Activated CD4-positive, alpha-beta T cell treated with anti-CD3 and anti-CD28 coated beads, Interleukin-10, Interleukin-2, amounts not matched to agents 100 ng/mL and 50 ng/mL, durations not matched to agents 16 hours and 8 hours (primary cell): ENCODE measurements around the gene SHE.
A peak's percentile ranks its signal among the peaks of the same experiment; 100 is the strongest.
"Not testable (repeated sequence)": the region's sequence is repeated elsewhere in the genome, so short reads cannot be mapped to it uniquely, and the experiment has no call there.

Source experiments
- DNase-seq: peaks from one replicate; pipeline ENCODE4 v3.0.0-alpha.2; 2020

Gene SHE

DNA sequence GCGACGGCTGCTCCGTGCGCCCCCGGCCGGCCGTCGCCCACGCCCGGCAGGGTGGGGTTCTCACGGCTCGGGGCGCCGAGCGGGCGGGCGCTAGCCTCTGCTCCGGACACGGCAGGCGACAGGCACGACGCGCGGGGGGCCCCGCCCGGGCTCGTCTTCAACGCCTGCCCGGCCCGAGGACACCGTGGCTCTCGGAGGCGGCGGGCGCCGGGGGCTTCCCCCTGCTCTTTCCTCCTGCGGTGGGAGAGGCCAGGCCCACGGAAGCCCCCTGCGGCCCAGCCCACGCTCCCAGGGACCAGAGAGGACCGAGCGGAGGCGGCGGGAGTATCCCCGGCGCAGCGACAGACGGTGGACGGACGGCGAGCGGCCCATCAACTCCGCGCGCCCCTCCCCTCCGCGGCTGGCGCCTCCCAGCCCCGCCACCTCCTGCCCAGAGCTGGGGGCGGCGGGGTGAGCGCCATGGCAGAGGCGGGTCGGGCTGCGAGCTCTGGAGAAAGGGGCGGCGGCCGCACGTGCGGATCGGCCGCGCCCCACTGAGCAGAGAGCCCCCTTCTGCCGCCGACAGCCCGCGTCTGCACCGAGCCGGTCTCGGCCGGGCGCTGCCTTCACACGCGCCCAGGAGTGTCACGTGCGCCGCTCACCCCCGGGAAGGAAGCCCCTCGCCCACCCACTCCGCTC is at the start of gene SHE, which contains the start of gene TDRD10:
Gene SHE (minus strand): TSS at position 347 of the 678 bp plus-strand sequence. CDS start 386 bp downstream, outside the sequence.
Gene TDRD10 (plus strand): TSS at position 154 of the 678 bp plus-strand sequence. CDS start 4,685 bp downstream, outside the sequence.
- DNase-seq = no peak

DNA sequence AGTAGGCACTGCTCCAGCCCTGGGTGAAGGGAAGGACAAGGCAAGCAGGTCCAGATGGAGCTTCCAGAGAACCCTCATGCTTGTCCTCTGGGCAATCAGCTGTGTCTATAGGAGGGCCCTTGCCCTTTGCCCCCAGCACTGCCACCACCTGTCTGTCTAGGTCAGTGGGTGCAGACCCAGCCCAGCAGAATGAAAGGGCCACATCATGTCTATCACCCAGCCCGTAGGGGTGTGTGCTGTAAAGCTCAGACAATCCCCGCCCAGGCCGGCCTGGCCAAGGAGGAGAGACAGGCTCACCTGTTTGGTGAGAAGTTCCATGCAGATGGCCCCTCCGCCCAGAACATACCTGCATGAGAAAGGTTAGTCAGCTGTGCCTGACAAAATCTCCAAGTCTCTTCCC is 49.3 kb upstream of the SHE start:
- no peak for DNase-seq

DNA sequence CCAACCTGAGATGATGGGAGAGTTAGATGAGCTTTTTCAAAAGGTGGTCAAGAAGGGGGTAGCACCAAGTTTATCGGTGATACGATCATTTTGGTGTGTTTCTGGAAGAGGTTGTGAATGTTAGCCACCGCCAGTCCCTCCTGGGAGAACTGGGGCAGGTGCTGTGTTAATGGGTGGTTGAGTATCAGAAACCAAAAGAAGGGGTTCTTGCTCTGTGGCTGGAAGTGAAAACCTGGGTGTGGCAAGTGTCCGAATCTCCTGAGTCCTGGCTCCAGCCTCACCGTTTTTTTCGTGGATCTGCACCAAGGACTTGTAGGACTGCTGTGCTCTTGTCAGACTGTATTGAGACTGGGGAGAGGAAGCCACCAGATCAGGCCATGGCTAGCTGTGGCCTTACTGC is 48.4 kb upstream of the SHE start:
- DNase-seq = no peak

DNA sequence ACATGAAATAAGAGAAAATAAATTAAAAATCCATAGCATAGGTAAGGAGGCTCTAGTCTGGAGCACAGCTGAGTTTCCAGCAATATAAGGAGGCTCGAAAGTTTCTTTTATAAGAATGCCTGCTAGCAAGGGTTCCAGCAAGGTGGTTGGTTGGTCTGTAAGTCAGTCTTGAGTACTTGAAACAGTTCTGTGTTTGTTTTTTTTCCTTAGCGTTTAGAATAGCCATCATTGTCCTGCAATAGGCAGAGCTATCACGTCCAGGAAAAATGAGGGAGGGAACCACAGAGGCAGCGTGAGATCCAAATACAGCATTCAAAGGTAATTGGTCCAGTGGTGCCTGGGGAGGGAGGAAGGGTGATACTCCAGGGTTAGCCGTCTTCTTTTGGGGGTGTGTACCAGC is 47.9 kb upstream of the SHE start:
- DNase-seq = no peak

DNA sequence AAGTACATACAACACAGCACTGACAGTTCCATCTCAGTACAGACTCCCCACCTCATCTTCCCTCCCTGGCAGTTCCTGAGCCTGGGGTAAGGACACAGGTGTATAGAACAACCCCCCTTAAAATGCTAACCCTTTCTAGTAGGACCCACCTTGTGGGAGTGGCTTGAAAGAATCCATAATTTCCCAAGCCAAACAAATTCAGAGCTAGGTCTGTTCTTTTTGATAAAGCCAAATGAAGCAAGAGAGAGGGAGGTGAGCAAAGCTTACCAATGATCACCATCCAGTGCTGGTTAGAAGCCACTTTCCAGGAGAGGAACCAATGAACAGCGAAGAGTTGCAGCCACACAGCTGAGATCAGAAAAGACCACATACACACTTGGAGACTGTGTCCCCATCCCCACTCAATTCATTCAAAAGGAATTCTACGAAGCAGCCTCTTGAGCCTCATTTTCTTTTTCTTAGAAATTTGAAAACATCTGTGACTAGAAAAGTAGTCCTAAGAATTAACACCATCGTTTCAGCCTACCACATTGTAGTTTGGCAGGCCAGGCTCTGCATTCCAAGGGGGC is 47.1 kb upstream of the SHE start:
- no peak for DNase-seq

DNA sequence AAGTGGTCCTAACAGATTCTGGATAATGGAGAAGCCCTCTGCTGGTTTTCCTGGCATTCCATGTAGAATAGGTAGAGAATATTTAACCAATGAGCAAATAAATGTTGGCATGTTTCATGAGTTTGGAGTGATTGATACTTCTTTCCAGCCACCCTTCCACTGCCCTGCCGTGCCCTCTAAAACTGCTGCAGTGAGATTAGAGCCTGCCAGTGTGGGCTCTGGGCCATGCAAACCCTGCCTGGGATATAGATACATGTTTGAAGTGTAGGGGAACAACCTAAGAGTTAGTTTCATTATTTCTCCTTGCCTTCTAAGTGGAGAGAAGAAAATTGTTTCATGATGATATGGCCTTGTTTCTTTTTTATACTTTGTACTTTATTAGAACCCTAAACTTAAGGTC is 45.8 kb upstream of the SHE start:
- no peak for DNase-seq

DNA sequence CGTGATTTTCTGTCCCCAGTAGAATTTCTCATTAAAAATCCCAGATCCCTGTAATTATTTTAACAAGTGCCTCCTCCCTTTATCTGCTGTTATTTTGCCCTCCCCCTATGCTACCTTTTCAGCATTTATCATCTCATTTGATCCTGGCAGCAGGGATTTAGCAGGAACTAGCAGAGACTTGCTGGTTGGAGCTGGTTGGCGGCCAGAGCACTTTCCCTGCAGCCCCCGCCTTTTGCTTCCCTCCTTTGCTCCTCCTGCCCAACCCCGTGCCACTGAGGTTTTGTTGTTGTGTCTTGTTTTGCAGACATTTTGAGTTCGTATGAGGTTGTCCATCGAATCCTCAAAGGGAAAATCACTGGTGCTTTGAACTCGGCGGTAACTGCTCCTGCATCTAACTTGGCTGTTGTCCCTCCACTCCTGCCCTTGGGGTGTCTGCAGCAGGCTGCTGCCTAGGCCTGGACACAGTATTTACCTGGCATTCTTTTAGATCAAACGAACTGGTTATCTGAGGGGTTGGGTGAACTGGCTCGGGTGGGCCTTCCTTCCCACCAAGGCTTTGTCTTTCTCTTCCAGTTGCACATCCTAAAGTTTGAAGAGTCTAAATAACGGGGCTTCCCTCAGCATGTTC is 45.0 kb upstream of the SHE start:
- no peak for DNase-seq

DNA sequence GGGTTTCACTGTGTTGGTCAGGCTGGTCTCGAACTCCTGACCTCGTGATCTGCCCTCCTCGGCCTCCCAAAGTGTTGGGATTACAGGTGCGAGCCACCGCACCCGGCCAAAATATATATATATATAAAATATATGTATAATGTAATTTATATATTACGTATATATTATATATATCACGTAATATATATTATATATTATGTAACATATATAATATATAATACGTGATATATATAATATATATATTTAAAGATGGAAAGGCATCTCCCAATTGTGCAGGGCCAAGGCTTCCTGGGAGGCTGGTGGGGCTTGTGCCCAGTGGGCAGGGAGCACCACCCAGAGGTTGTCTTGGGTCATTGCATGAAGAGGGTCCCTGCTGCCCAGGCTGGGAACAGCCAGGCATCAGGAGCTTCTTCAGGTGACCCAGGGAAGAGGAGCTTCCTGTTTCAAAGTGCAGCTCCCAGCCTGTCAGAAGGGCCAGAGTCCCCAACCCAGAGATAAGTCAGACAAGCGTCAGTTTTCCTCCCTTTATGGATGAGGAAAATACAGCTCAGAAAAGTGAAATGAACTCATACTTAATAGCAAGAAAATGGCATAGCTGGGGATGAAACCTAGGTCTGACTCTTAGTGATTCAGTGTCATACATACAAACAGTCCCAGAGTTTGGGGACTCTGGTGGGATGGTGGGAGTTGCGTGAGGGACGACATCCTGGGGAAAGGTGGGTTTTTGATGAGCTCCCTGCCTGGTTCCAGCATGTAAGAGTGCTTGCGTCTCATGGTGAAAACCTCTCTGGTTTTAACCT is 44.3 kb upstream of the SHE start:
- peak; percentile 69 for DNase-seq

DNA sequence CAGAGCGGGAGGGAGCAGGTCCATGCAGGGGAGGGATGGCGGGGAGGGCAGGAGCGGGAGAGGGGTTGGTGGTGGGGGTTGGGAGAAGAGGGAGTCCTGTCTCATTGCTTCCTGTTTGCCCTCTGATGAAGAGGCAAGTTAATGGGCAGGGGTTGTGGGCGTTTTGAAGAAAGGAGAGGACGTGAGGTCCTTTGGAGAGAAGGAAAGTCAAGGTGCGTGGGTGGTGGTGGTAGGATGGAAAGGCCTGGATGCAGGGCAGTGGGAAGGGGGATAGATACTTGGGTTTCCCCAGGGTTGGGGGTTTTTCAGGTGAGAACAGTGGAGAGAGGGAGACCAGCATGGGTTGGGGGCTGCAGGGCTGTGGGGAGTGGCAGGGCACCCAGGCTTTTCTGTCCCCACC is 39.0 kb upstream of the SHE start:
- DNase-seq = no peak

DNA sequence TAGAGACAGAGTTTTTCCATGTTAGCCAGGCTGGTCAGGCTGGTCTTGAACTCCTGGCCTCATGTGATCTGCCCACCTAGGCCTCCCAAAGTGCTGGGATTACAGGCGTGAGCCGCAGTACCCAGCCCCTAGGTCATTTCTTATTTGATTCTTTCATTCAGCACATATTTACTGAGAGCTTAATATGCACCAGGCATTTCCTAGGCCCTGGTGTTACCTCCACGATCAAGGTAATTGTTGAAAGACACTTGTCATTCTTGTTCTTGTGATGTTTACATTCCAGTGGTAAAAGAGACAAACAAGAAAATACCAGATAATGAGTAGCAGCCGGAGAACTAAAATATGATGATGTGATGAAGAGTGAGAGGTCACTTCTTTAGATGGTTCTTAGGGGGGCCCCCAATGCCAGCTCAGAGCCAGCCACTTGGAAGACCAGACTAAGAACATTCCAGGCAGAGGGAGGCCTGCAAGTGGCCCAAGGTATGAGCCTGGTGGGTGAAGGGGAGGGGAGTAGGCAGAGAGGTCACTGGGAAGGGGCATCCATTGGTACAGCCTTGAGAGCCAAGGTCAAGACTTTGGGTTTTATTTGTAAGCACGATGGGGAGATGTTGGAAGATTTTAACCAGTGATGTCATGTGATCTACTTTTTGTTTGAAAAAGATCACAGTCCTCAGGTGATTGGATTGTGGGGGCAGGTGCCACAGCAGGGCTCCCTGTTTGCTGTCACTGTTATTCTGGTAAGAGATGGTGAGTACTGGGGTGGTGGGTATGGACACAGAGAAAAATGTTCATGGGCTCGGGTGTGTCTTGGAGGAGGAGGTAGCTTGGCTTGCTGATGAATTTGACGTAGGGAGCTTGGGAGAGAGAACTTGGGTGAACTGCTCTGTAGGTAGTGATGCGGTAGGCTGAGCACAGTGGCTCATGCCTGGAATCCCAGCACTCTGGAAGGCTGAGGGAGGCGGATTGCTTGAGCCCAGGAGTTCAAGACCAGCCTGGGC is 37.6 kb upstream of the SHE start:
- no peak for DNase-seq

DNA sequence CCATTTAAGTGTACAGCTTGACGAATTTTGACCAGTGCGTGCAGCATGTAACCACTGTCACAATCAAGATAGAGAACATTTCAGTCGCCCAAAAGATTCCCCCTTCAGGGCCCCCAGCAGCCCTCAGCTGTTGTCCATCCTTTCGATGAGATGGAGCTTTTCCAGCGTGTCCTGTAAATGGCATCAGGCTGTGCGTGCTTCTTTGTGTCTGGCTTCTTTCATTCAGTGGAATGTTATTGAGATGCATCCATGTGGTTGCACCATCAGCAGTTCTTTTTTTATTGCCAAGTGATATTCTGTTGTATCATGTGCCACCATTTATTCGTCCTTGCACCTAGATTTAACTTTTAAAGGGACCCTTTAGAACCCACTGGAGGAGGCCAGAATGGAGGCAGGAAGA is 34.4 kb upstream of the SHE start:
- no peak for DNase-seq

DNA sequence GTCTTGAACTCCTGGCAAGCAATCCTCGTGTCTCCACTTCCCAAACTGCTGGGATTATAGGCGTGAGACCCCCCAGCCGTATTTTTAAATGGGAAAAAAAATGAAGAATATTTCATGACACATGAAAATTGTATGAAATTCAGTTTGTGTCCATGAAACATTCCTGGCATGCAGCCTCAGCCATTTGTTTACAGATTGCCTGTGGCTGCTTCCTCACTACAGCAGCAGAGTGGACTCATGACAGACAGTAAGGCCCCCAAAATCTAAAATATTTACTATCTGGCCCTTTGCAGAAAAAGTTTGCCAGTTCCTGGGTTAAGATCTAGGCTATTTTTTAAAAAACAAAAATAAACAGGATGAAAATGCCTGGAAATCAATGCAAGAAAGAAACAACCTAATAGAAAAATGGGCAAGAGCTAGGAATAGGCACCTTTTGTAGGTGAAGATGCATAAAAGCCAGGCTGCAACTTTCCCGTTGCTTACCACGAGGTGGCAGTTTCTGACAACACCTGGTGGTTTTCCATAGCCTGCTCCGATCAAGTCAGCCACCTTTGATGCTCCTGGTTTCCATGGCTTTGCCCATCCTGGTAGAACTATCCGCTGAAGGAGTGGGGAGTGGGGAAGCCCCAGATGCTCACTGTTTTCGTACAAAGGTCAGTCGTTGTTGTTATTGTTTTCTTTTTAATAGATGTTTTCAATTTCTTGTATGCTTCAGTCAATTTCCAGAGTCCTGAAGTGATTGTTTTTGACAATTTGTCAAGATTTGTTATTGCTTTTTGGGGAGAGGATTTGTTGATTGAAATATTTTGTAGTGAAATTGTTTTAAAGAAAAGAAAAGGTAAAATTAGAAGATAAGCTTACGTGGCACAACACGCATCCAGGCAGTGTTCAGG is 32.0 kb upstream of the SHE start:
- DNase-seq = no peak

DNA sequence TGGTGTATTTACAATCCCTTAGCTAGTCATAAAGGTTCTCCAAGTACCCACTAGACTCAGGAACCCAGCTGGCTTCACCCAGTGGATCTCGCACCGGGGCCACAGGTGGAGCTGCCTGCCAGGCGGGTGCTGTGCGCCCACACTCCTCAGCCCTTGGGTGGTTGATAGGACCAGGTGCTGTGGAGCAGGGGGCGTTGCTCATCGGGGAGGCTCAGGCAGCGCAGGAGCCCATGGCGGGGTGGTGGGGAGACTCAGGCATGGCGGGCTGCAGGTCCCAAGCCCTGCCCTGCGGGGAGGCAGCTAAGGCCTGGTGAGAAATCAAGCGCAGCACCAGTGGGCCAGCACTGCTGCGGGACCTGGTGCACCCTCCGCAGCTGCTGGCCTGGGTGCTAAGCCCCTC is 29.7 kb upstream of the SHE start:
- not testable (repeated sequence) for DNase-seq

DNA sequence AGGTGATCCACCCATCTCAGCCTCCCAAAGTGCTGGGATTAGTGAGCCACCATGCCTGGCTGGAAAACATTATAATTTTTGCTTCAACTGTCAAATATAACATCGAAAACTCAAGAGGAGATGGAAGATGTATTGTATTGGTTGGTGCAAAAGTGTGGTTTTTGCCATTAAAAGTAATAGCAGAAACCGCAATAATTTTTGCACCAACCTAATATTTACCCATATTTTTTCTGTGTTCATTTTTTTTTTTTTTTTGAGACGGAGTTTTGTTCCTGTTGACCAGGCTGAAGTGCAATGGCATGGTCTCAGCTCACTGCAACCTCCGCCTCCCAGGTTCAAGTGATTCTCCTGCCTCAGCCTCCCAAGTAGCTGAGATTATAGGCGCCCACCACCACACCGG is 27.1 kb upstream of the SHE start:
- no peak for DNase-seq

DNA sequence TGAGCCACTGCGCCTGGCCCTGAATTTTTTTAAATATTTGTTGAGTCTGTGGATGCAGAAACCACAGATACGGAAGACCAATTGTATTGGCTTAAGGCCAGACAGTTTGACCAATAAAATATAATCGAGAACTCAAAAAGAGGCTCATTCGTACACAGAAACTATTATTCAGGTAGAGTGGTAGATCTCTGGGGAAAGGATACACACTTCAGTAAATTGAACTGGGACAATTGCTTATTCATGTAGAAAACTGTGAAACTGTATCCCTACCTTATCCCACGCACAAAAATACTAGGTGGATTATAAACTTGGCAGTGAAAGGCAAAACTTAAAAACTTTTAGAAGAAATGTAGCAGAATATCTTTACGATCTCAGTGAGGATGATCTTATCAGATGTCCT is 25.0 kb upstream of the SHE start:
- DNase-seq = no peak

DNA sequence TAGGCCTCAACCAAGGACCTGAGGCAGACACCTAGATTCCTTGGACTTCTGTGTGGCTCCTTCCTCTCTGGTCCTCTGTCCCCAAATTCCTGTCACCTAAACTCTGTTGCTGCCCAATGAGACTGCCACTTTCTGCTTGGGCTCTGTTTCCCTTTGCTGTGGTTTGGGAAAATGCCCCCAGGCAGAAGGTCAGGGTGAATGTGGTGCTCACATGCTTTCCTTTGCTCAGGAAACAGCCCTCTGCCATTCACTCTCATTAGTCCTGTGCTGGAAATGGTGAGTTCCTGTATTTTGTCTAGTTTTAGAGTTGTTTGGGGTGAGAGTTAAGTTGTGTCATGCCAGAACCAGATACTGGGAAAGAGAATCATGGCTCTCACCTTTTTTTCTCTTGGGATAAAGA is 22.7 kb upstream of the SHE start:
- no peak for DNase-seq

DNA sequence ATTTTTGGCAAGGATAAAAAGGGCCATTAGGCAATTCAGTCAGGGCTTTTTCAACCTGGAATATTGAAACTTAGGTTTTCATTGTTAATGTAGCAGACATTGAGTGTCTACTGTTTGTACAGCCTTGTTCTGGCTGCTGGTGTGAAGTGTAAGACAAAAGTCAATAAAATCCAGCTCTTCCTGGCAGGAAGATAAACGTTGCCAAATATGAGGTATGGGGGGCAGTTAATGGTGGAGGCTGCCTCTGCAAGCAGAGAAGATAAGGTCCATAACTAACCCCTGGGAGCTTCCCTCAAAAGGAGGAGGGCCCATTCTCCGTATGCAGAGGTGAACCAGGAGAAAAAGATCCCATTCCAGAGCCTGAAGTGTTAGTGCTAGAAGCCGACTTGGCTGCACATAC is 19.5 kb upstream of the SHE start:
- no peak for DNase-seq

DNA sequence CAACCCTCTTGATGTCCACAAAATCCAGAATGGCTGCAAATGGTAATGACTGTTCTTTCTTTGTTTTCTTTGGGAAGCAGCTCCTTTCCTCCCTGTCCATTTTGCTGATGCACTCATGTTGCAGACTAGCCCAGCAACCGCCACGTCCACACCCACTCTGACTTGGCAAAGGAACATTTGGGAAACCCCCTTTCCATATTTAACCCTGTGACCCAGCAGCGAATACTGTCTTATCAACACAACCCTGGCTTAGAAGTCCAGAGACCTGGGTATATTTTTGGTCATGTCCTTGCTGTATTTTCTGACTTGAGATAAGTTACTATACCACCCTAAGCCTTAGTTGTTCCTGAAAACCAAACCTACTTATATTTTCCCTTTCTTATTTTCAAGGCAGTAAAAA is 18.1 kb upstream of the SHE start:
- no peak for DNase-seq

DNA sequence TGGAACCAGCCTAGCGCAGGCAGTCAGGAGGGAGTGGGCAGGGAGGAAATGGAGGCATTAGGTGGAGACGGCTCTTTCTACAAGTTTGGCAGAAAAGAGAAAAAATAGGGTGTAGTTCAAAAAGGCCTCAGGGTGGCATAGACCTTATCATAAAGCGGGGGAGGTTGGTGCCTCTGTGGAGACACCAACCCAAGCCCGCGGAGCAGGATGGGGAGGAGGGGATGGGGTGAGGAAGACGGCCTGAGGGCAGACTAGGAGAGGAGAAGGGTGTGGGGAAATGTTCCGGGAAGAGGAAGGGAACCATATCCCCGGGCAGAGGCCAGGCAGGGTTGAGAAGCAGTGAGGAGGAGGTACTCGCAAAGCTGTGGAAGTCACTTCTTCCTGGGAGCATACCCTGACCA is 17.4 kb upstream of the SHE start:
- DNase-seq = no peak

DNA sequence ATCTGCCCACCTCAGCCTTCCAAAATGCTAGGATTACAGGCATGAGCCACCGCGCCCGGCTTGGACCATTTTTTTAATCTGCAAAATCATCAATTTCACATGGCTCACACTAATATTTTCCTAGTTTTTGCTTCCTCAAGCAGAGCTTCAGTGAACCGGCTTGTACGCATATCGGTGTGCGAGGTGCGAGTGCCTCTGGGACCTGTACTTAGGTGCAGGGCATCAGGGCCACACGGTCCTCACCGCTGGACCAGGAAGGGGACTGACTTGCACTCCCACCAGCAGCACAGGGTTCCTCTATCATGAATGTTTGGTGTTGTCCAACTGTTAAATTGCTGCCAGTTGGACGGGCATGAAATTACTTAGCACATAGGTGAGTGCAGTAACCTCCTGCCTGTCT is 15.4 kb upstream of the SHE start:
- DNase-seq = no peak

DNA sequence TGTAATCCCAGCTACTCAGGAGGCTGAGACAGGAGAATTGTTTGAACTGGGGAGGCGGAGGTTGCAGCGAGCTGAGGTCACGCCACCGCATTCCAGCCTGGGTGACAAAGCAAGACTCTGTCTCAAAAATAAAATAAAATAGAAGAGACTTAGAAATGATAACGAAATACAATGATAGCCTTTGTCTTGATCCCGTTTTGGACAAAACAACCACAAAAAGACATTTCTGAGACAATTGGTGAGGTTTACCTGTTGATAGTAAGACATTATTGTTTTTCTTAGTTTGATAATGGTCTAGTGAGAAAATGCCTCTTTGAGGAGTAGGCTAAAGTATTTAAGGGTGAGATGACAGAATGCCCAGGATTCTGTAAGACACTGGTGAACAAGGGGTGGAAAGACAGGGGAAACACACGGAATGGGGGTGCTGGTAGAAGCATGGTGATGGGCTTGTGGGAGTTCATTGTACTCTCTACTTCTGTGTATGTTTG is 11.9 kb upstream of the SHE start:
- DNase-seq = no peak
